Spinal cord (tissue), 10 donors: ENCODE results near the gene ORMDL2. TPM values are rescaled to one million over a fixed set of nuclear protein-coding genes. Genes with fewer than 3 reads are reported as not detected.
A peak's percentile ranks its signal among the peaks of the same experiment; 100 is the strongest.
"Not testable (repeated sequence)": the region's sequence is repeated elsewhere in the genome, so short reads cannot be mapped to it uniquely, and the experiment has no call there.

Experiments used
- DNase-seq, 6 donors: peaks; one replicate each; pipeline versions ENCODE4 v3.0.0 to v3.0.0-alpha.2; 2013 to 2015; ENCODE audit warnings: low spot score in 6 of 6, low read depth in 4 of 6
- H3K27ac ChIP-seq: one replicate; pipeline ENCODE4 v1.5.1; 2013; ENCODE audit warnings: low read depth, low read length, control low read depth
- H3K27me3 ChIP-seq: one replicate; pipeline ENCODE4 v1.6.1; 2013; ENCODE audit warnings: low read length; ENCODE audit not compliant: control insufficient read depth, insufficient read depth
- H3K36me3 ChIP-seq: one replicate; pipeline ENCODE4 v1.6.1; 2013; ENCODE audit warnings: low read length; ENCODE audit not compliant: control insufficient read depth, insufficient read depth
- H3K4me1 ChIP-seq: one replicate; pipeline ENCODE4 v1.6.1; 2013; ENCODE audit warnings: low read length; ENCODE audit not compliant: control insufficient read depth, insufficient read depth
- H3K4me3 ChIP-seq: one replicate; pipeline ENCODE4 v1.5.1; 2013; ENCODE audit warnings: low read depth, low read length, control low read depth
- H3K9me3 ChIP-seq: one replicate; pipeline ENCODE4 v1.6.1; 2013; ENCODE audit warnings: low read length; ENCODE audit not compliant: control insufficient read depth, insufficient read depth
- WGBS: methylation state at CpG from one replicate; pipeline ENCODE4 v1.1.5; 2013; ENCODE audit warnings: missing lambda C conversion rate; ENCODE audit not compliant: insufficient coverage; 5-methylcytosine and 5-hydroxymethylcytosine counted together
- polyA plus RNA-seq, 2 donors: library from polyadenylated mRNA; unstranded; fragments of 120-200 nt; gene quantifications; one replicate each; pipeline ENCODE4 v1.2.1, GENCODE V29; 2013; ENCODE audit not compliant: insufficient read length in 2 of 2
- total RNA-seq, 2 donors: library from RNA; depleted of rRNA in 1 of 2; stranded (reverse); fragments of 120-200 nt in 1 of 2; fragments of >200 nt in 1 of 2; gene quantifications; one replicate each; pipeline versions ENCODE4 v1.2.3 to v1.2.4, GENCODE V29; 2013 to 2014
- donor health status: healthy.

Gene ORMDL2
- total and polyA plus RNA-seq, 4 donors = 12.6 to 29.9 (median 24.5) TPM

- WGBS = 55% methylated on average over 4 of the region's 6 CpGs
- Histone ChIP-seq H3K4me3 (no peak overlapping the region), H3K27ac (peak overlapping the region; percentile 87)
These were observed 29.9 kb downstream of the ORMDL2 start for GRCh38 chr12:55847603-55848291.

DNA sequence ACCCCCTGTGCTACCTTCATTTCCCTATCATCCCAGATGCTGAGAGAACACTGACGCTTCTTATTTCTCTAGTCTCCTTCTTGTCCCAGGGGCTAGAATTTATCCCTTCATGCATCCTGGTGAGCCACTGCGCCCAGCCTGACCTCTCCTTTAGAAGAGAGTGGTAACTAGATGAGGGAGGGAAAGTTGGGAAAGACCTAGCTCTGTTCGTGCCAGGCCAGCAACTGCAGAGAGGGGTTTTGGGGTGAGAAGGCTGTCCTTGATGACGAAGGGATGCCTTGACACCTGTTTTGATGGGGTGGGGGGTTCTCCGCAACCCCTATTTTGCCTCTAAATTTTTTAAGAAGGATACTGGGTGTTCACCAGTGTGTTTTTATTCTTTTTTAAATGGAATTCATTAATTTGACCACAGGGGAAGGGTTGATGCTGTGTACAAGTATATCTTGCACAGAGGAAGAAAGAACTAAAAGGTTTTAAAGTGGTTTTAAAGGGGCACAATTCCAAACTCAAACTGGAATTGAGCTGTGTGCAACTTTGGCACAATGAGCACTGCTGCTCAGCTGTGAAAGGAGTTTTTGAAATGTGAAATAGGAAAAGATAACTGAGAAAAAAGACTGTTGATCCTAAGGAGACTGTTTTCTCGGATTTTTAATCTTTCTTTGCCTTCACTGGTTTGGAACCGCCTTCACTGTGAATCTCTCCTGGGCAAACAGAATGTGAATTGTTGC lies 31.9 kb downstream of the ORMDL2 start:
- H3K27me3 ChIP-seq = no peaks in the 10 kb centered on the region
- no peak overlapping the region for H3K4me3 ChIP-seq
- DNase-seq = no peak
- H3K36me3 ChIP-seq = no peaks in the 10 kb centered on the region
- H3K4me1 ChIP-seq = peaks cover 4% of the 10 kb centered on the region
- WGBS = 48% methylated on average over 4 of the region's 7 CpGs
- H3K9me3 ChIP-seq = no peaks in the 10 kb centered on the region
- no peak overlapping the region for H3K27ac ChIP-seq

More at GRCh38 chr12:55847603-55848291, 29.9 kb downstream of the ORMDL2 start:
- peak in 3 of 6 donors; percentile 15 to 84 (median 20) for DNase-seq
- H3K9me3 ChIP-seq = no peaks in the 10 kb centered on the region
- H3K36me3 ChIP-seq = no peaks in the 10 kb centered on the region
- H3K27me3 ChIP-seq = no peaks in the 10 kb centered on the region
- H3K4me1 ChIP-seq = peaks cover 4% of the 10 kb centered on the region

DNA sequence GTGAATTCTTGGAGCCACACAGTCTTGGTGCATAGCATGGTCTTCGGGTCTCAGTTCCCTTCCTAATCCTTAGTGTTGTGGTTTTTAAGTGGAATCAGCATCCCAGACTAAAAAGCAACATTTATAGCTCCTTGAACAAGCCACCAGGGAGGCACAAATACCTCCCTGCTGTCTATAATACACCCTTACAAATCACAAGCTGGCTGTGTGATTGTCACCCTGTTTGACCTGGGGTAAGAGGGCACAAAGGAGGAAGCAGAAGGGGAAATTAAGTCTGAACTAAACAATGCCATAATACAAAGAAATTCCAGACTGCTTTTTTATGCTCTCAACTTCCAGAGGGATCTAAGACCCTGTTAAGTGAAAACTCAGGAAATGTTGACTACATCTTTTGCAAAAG lies 32.6 kb downstream of the ORMDL2 start:
- no peak for DNase-seq
- Histone ChIP-seq H3K27ac (no peak overlapping the region), H3K36me3 (no peaks in the 10 kb centered on the region), H3K27me3 (no peaks in the 10 kb centered on the region), H3K4me3 (no peak overlapping the region), H3K9me3 (no peaks in the 10 kb centered on the region), H3K4me1 (peaks cover 4% of the 10 kb centered on the region)
- no CpG with 5 or more reads among the region's 1 CpG for WGBS

GRCh38 chr12:55850893-55851292 lies 33.1 kb downstream of the ORMDL2 start:
- Histone ChIP-seq H3K4me3 (no peak overlapping the region), H3K9me3 (no peaks in the 10 kb centered on the region), H3K4me1 (peaks cover 4% of the 10 kb centered on the region), H3K27ac (no peak overlapping the region), H3K36me3 (no peaks in the 10 kb centered on the region), H3K27me3 (no peaks in the 10 kb centered on the region)
- WGBS = 40% methylated on average over 1 of the region's 3 CpGs
- no peak for DNase-seq

DNA sequence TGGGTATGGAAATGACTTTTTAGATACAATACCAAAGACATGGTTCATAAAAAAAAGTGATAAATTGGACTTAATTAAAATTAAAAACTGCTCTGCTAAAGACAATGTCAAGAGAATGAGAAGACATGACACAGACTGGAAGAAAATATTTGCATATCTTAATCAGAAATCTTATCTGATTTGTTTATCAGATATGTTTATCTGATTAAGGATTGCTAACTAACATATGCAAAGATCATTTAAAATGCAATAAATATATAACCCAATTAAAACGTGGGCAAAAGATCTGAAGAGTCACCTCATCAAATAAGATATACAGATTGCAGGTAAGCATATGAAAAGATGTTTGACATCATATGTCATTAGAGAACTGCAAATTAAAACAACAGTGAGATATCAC lies 34.9 kb downstream of the ORMDL2 start:
- no peaks in the 10 kb centered on the region for H3K9me3 ChIP-seq
- H3K4me1 ChIP-seq = no peaks in the 10 kb centered on the region
- H3K4me3 ChIP-seq = no peak overlapping the region
- no peak for DNase-seq
- no peaks in the 10 kb centered on the region for H3K36me3 ChIP-seq
- H3K27ac ChIP-seq = no peak overlapping the region
- WGBS = no CpG with 5 or more reads among the region's 1 CpG
- no peaks in the 10 kb centered on the region for H3K27me3 ChIP-seq

GRCh38 chr12:55861396-55861795 lies 43.6 kb downstream of the ORMDL2 start:
- no peak for DNase-seq
- Histone ChIP-seq H3K9me3 (peaks cover 2% of the 10 kb centered on the region), H3K4me3 (no peak overlapping the region), H3K27ac (no peak overlapping the region), H3K36me3 (no peaks in the 10 kb centered on the region), H3K27me3 (no peaks in the 10 kb centered on the region), H3K4me1 (no peaks in the 10 kb centered on the region)
- WGBS = 96% methylated on average over 6 of the region's 8 CpGs

DNA sequence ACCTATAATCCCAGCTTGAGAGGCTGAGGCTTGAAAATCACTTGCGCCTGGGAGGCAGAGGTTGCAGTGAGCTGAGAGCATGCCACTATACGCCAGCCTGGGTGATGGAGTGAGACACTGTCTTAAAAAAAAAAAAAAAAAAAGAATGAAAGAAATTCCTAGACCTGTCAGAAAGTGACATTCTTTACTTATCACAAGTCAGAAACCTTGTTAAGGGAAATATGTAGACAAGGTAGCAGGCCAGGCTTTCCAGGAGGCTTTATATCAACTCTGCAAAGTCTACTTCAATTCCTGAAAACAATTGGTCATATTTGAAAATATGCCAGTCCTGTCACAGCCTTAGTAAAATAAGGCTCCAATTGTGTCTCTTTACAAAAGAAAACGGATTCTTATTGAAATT lies 44.0 kb downstream of the ORMDL2 start:
- 100% methylated on average over 1 of the region's 3 CpGs for WGBS

GRCh38 chr12:55862286-55862685 lies 44.4 kb downstream of the ORMDL2 start:
- peaks cover 2% of the 10 kb centered on the region for H3K9me3 ChIP-seq
- DNase-seq = no peak
- H3K36me3 ChIP-seq = no peaks in the 10 kb centered on the region
- no peaks in the 10 kb centered on the region for H3K4me1 ChIP-seq
- no peaks in the 10 kb centered on the region for H3K27me3 ChIP-seq
- H3K4me3 ChIP-seq = no peak overlapping the region
- H3K27ac ChIP-seq = no peak overlapping the region

More for the DNA sequence above, 44.0 kb downstream of the ORMDL2 start:
- Histone ChIP-seq H3K27me3 (no peaks in the 10 kb centered on the region), H3K4me3 (no peak overlapping the region), H3K36me3 (no peaks in the 10 kb centered on the region), H3K9me3 (peaks cover 2% of the 10 kb centered on the region), H3K27ac (no peak overlapping the region), H3K4me1 (no peaks in the 10 kb centered on the region)
- DNase-seq = no peak

DNA sequence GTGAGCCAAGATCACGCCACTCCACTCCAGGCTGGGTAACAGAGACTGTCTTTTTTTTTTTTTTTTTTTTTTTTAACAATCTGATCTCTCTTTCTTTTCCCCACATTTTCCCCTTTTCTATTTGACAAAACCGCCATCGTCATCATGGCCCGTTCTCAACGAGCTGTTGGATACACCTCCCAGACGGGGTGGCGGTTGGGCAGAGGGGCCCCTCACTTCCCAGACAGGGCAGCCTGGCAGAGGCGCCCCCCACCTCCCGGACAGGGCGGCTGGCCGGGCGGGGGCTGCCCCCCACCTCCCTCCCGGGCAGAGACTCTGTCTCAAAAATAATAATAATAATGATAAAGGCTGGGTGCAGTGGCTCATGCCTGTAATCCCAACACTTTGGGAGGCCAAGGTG lies 45.1 kb downstream of the ORMDL2 start:
- H3K27ac ChIP-seq, H3K4me1 ChIP-seq, DNase-seq, H3K4me3 ChIP-seq, H3K36me3 ChIP-seq, H3K27me3 ChIP-seq, H3K9me3 ChIP-seq: not testable (repeated sequence)
- 100% methylated on average over 5 of the region's 13 CpGs for WGBS

DNA sequence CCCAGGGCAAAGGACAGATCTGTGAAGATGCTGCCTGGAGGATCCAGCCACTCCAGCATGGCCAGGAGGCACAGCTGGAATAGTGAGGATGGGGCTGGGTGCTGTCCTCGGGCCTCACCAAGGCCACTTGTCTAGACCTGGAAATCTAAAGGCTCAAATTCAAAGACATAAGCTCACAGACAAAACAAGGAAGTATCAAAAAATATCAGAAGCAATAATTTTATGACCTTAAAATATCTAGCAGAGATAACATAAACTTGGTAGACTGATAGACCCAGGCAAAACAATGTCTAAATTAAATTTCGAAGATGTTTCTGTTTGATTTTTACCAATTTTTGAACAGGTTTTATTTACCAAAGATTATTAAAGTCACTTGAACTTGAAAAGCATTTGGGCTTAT lies 47.5 kb downstream of the ORMDL2 start:
- Histone ChIP-seq H3K36me3 (no peaks in the 10 kb centered on the region), H3K27me3 (no peaks in the 10 kb centered on the region), H3K4me3 (no peak overlapping the region), H3K27ac (no peak overlapping the region), H3K9me3 (peaks cover 2% of the 10 kb centered on the region), H3K4me1 (no peaks in the 10 kb centered on the region)
- DNase-seq = no peak
- no CpG with 5 or more reads among the region's 2 CpGs for WGBS
